Lower leg skin (tissue), 4 donors: ENCODE measurements around the gene DISP2. TPM values are rescaled to one million over a fixed set of nuclear protein-coding genes. Genes with fewer than 3 reads are reported as not detected.
A peak's percentile ranks its signal among the peaks of the same experiment; 100 is the strongest.

Source experiments
- DNase-seq, 2 donors: peaks; one replicate each; pipeline ENCODE4 v3.0.0-alpha.2; 2019; ENCODE audit warnings: low spot score in 2 of 2
- H3K4me3 ChIP-seq: fragments of 200-600 bp; sonication (generic); 2 replicates; pipeline ENCODE4 v1.5.1; 2017; ENCODE audit warnings: mild to moderate bottlenecking, low read depth; ENCODE audit not compliant: poor library complexity, severe bottlenecking
- CTCF ChIP-seq, 3 donors: fragments of 450-650 bp; IDR thresholded peaks; one replicate each; pipeline ENCODE4 v1.5.1; 2016; ENCODE audit warnings: antibody characterized with exemption in 3 of 3, mild to moderate bottlenecking in 3 of 3, moderate library complexity in 2 of 3
- POLR2A ChIP-seq, 2 donors: fragments of 450-650 bp; IDR thresholded peaks; one replicate each; pipeline ENCODE4 v1.6.1; 2016 to 2017; ENCODE audit warnings: antibody characterized with exemption in 2 of 2, mild to moderate bottlenecking in 1 of 2, moderate library complexity in 1 of 2
- WGBS, 2 donors: methylation state at CpG; one replicate each; pipeline ENCODE4 v1.1.5; 2018; 5-methylcytosine and 5-hydroxymethylcytosine counted together
- intact Hi-C: fragments of 100-400 bp; cut with DNase I; formaldehyde crosslinking; loops from one replicate; pipeline ENCODE4 v1.15.0; 2023; ENCODE audit warnings: low total_unique reads
- total RNA-seq, 4 donors: library from RNA; depleted of rRNA; stranded (reverse); fragments of >200 nt; gene quantifications; one replicate each; pipeline ENCODE4 v1.1.0, GENCODE V29; 2016

The DISP2 gene
- total RNA-seq, 4 donors from 2014 or later = 0.05 to 0.08 (median 0.06) TPM; not detected in 1

GRCh38 chr15:40379374-40379773, 21.4 kb downstream of the DISP2 start:
- intact Hi-C loops = loop anchor here (10.0 kb wide), 1 partner anchor 45 kb away; no protein-coding TSS in a partner anchor
- no peak overlapping the region for H3K4me3 ChIP-seq
- no peak for TF ChIP-seq CTCF (IDR thresholded peaks at IDR 0.05)
- TF ChIP-seq POLR2A (IDR thresholded peaks at IDR 0.05) = no peak
- no peak for DNase-seq
- 83 to 86% methylated on average over 4 of the region's 4 CpGs for WGBS, 2 donors

GRCh38 chr15:40379853-40380252, 21.8 kb downstream of the DISP2 start:
- intact Hi-C loops = loop anchor here (10.0 kb wide), 1 partner anchor 45 kb away; no protein-coding TSS in a partner anchor
- peak in 1 of 2 donors; percentile 64 for DNase-seq
- TF ChIP-seq CTCF (IDR thresholded peaks at IDR 0.05) (no peak), POLR2A (IDR thresholded peaks at IDR 0.05) (no peak)

GRCh38 chr15:40380636-40381035, 22.6 kb downstream of the DISP2 start:
- DNase-seq = no peak
- intact Hi-C loops = no loop called here
- no peak overlapping the region for H3K4me3 ChIP-seq
- 93 to 97% methylated on average over 10 of the region's 10 CpGs for WGBS, 2 donors
- TF ChIP-seq CTCF (IDR thresholded peaks at IDR 0.05) (no peak), POLR2A (IDR thresholded peaks at IDR 0.05) (no peak)

More at GRCh38 chr15:40379853-40380252, 21.8 kb downstream of the DISP2 start:
- WGBS, 2 donors = 9% methylated on average over 4 of the region's 4 CpGs
- H3K4me3 ChIP-seq = no peak overlapping the region

GRCh38 chr15:40381818-40382529, 24.0 kb downstream of the DISP2 start:
- WGBS, 2 donors = 91 to 97% methylated on average over 11 of the region's 11 CpGs
- intact Hi-C loops = no loop called here
- no peak for TF ChIP-seq CTCF (IDR thresholded peaks at IDR 0.05)
- no peak for TF ChIP-seq POLR2A (IDR thresholded peaks at IDR 0.05)
- DNase-seq = no peak
- no peak overlapping the region for H3K4me3 ChIP-seq

GRCh38 chr15:40382580-40383456, 24.8 kb downstream of the DISP2 start, which contains the start of gene KNSTRN:
Gene KNSTRN (plus strand): TSS chr15:40382721. CDS start chr15:40382836, 115 bp downstream.
- intact Hi-C loops = no loop called here
- peak within 1 kb of the TSS; percentile 81 for H3K4me3 ChIP-seq
- TF ChIP-seq CTCF (IDR thresholded peaks at IDR 0.05) (no peak), POLR2A (IDR thresholded peaks at IDR 0.05) (no peak)
- 4% methylated on average over 56 to 57 of the region's 57 CpGs for WGBS, 2 donors
- DNase-seq = peak; percentile 92 to 98
